Measurements from ENCODE around the gene HIPK1.
A peak's percentile ranks its signal among the peaks of the same experiment; 100 is the strongest.
"Not testable (repeated sequence)": the region's sequence is repeated elsewhere in the genome, so short reads cannot be mapped to it uniquely, and the experiment has no call there.

The HIPK1 gene

DNA sequence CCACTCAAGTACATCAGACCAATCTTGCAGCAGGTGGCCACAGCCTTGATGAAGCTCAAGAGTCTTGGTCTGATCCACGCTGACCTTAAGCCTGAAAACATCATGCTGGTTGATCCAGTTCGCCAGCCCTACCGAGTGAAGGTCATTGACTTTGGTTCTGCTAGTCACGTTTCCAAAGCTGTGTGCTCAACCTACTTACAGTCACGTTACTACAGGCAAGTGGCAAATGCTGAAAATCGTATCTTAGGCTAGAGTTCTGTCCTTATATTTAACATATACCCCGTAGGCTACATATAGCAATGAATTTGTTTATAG, 12.1 kb downstream of the HIPK1 start:
- H3K27ac Mint-ChIP-seq, result peak overlapping the region; percentile 78 to 95
- no peaks in the 10 kb centered on the region for H3K9me3 Mint-ChIP-seq
- H3K4me1 Mint-ChIP-seq (ENCODE audit: low read depth in 2 of 2), result peaks cover 49 to 69% of the 10 kb centered on the region in 2 donors
- peak overlapping the region; percentile 75 to 79 for H3K4me3 Mint-ChIP-seq
- no peak for DNase-seq
- ATAC-seq (replicated peaks), result no peak
- no peaks in the 10 kb centered on the region for H3K27me3 Mint-ChIP-seq
- peaks cover 67% of the 10 kb centered on the region for H3K36me3 Mint-ChIP-seq (ENCODE audit: insufficient read depth)

DNA sequence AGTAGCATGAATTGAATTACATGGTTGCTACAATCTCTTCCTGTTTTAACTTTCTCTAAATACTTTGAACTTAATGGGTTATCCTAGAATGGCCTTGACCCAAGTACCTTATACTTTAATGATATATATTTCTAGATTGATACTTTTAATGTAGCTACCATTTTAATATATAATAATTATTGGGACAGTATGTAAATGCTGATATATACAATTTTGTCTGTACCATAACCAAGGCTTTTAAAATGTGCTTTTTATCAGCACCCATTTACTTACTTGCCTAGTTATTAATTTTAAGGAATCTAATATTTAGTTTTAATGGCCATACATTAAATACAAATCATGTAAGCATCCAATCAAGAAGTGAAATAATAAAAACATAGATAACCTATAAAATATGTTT, 13.4 kb downstream of the HIPK1 start:
- DNase-seq (no peak), ATAC-seq (replicated peaks) (no peak)
- peak overlapping the region in 1 of 2 donors; percentile 20 for H3K4me3 Mint-ChIP-seq
- H3K4me1 Mint-ChIP-seq (ENCODE audit: low read depth in 2 of 2), result peaks cover 56 to 73% of the 10 kb centered on the region in 2 donors
- peaks cover 76% of the 10 kb centered on the region for H3K36me3 Mint-ChIP-seq (ENCODE audit: insufficient read depth)
- peak overlapping the region; percentile 50 to 88 for H3K27ac Mint-ChIP-seq
- H3K9me3 Mint-ChIP-seq, result no peaks in the 10 kb centered on the region
- H3K27me3 Mint-ChIP-seq, result no peaks in the 10 kb centered on the region

DNA sequence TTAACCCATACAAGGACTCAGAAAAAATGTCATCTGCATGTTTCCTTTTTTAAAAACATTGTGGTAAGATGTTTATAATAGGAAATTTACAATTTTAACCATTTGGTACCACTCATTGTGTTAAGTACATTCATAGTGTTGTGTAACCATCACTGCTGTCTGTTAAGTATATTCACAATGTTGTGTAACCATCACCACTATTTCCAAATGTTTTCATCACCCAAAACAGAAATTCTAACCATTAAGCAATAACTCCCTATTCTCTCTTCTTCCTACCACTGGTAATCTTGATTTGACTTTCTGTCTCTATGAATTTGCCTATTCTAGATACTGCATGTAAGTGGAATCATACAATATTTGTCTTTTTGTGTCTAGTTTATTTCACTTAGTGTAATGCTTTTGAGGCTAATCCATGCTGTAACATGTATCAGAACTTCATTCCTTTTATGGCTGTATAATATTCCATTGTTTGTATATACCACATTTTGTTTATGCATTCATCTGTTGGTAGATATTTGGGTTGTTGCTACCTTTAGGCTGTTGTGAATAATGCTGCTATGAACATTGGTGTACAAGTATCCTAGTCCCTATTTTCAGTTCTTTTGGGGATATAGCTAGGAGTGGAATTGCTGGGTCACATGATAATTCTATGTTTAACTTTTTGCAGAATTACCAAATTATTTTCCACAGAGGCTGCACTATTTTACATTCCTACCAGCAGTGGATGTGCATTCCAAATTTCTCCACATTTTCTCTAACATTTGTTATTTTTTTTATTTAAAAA, 14.1 kb downstream of the HIPK1 start:
- H3K4me3 Mint-ChIP-seq, result peak overlapping the region in 1 of 2 donors; percentile 32
- DNase-seq, result no peak
- no peaks in the 10 kb centered on the region for H3K27me3 Mint-ChIP-seq
- peak overlapping the region in 1 of 2 donors; percentile 67 for H3K27ac Mint-ChIP-seq
- no peak for ATAC-seq (replicated peaks)
- H3K36me3 Mint-ChIP-seq (ENCODE audit: insufficient read depth), result peaks cover 74% of the 10 kb centered on the region
- H3K4me1 Mint-ChIP-seq (ENCODE audit: low read depth in 2 of 2), result peaks cover 55 to 73% of the 10 kb centered on the region in 2 donors
- H3K9me3 Mint-ChIP-seq, result no peaks in the 10 kb centered on the region

DNA sequence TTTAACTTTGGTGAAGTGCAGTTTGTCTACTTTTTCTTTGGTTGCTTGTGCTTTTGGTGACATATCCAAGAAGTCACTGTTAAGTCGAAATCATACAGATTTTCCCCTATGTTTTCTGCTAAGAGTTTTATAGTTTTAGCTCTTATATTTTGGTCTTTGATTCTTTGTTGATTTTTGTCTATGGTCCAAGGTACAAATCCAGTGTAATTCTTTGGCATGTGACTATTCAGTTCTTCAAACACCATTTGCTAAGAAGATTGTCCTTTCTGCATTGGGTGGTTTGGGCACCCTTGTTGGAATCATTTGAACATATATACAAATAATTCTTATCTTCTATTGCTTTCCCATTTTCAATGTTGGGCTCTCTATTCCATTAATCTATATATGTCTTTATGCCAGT, 16.2 kb downstream of the HIPK1 start:
- Mint-ChIP-seq H3K9me3 (no peaks in the 10 kb centered on the region), H3K27me3 (no peaks in the 10 kb centered on the region), H3K27ac (peak overlapping the region; percentile 31 to 67), H3K4me1 (ENCODE audit: low read depth in 2 of 2) (peaks cover 50 to 65% of the 10 kb centered on the region in 2 donors), H3K36me3 (ENCODE audit: insufficient read depth) (peaks cover 80% of the 10 kb centered on the region), H3K4me3 (peak overlapping the region; percentile 29 to 64)
- DNase-seq (no peak), ATAC-seq (replicated peaks) (no peak)

DNA sequence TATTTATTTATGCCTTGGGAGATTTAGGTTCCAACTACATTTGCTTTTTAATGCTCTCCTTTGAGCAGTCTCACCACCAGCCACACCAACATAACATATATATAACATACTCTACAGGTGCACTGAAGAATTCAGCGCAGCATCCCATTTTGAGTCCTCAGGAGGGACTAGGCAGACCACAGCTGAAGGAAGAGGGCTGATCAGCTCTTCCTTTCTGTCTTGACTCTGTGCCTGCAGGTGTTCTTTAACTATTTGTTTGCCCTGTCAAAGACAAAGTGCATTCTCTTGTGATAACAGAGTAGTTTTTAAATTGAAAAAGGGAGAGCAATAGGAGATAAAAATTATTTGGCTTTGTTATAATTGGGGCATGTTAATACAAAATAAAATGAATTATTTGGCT, 17.0 kb downstream of the HIPK1 start:
- peaks cover 42 to 57% of the 10 kb centered on the region in 2 donors for H3K4me1 Mint-ChIP-seq (ENCODE audit: low read depth in 2 of 2)
- ATAC-seq (replicated peaks), result no peak
- peak overlapping the region; percentile 83 to 92 for H3K27ac Mint-ChIP-seq
- DNase-seq, result no peak
- H3K27me3 Mint-ChIP-seq, result no peaks in the 10 kb centered on the region
- peak overlapping the region; percentile 62 to 64 for H3K4me3 Mint-ChIP-seq
- no peaks in the 10 kb centered on the region for H3K9me3 Mint-ChIP-seq
- H3K36me3 Mint-ChIP-seq (ENCODE audit: insufficient read depth), result peaks cover 80% of the 10 kb centered on the region

DNA sequence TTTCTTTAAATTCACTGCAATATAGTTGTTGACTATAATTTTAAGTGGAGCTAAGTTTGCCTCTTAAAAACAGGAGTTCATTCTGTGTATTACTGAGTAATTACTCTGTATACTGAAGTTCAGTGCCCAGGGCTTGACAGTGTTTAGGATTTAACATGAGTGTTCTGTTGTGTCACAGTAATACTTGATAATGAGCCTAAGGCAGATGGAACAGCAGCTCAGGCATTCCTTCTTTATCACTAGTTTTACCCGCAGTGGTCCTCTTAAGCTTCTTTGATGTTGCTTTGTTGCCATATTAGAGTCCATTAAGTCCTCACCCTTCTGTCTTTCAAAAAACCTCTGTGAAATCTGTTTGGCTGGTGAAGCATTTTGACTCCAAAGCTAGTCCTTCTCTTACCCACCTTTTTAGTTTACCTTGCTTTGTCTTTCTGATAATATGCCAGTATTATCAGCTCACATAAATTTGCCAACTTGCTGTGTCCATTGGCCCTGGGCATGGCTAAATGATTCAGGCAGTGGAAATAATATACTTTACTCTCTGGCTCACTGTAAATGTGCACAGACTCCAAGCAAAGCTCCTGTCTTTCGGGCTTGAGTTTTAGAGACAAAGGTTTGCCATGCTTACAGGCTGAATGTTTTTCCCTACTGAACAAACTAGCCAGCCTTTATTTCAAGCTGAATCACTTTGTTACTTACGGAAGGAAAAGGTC, 17.7 kb downstream of the HIPK1 start:
- no peaks in the 10 kb centered on the region for H3K27me3 Mint-ChIP-seq
- ATAC-seq (replicated peaks) (peak; percentile 30), DNase-seq (no peak)
- no peaks in the 10 kb centered on the region for H3K9me3 Mint-ChIP-seq
- peak overlapping the region; percentile 62 to 64 for H3K4me3 Mint-ChIP-seq
- H3K4me1 Mint-ChIP-seq (ENCODE audit: low read depth in 2 of 2), result peaks cover 42 to 62% of the 10 kb centered on the region in 2 donors
- peaks cover 76% of the 10 kb centered on the region for H3K36me3 Mint-ChIP-seq (ENCODE audit: insufficient read depth)
- H3K27ac Mint-ChIP-seq, result peak overlapping the region; percentile 92 to 93

DNA sequence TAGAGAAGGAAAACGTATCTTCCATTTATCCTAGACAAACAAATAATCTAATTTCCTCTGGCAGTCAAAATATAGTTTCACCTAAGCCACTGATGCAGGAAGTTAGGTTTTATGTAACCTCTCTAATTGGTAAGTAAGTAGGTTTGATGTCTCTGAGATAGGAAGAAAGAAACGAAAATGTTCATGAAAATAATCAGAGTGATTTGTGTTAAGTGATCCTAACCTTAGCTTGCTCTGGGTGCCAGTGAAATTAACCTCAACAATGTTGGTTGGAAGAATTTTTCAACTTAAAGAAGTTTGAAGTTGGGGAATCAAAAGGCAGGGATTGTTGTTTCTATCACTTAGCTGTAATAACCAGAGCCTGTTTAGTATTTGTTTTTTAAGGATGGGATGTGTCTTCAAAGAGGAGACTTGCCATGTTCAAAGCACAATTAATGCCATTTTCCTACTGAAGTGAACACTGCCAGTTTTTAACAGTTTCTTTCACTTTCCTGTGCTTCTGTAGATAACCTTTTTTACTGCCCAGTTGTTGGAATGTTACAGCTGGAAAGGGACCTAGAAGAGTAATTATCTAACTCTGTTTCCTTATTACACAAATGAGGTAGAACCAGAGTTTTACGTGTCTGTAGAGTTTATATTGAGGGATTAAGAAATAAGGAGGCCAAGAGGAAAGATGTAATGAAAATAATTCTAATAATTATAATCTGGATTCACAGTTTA, 18.4 kb downstream of the HIPK1 start:
- peaks cover 42 to 57% of the 10 kb centered on the region in 2 donors for H3K4me1 Mint-ChIP-seq (ENCODE audit: low read depth in 2 of 2)
- H3K27me3 Mint-ChIP-seq, result no peaks in the 10 kb centered on the region
- no peaks in the 10 kb centered on the region for H3K9me3 Mint-ChIP-seq
- ATAC-seq (replicated peaks), result peak; percentile 67
- peak overlapping the region; percentile 92 to 93 for H3K27ac Mint-ChIP-seq
- peaks cover 79% of the 10 kb centered on the region for H3K36me3 Mint-ChIP-seq (ENCODE audit: insufficient read depth)
- H3K4me3 Mint-ChIP-seq, result peak overlapping the region; percentile 62 to 64
- DNase-seq, result no peak

DNA sequence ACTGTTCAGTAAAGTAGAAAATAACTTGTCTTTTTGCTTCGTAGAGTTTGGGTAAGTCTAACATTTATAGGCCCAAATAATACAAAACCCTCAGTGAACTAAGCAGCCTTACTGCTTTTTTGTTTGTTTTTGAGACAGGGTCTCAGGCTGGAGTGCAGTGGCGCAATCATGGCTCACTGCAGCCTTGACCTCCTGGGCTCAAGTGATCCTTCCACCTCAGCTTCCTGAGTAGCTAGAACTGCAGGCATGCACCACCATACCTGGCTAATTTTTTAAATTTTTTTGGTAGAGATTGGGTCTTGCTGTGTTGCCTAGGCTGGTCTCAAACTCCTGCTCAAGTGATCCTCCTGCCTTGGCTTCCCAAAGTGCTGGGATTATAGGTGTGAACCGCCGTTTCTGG, 19.0 kb downstream of the HIPK1 start:
- not testable (repeated sequence) for ATAC-seq (replicated peaks); H3K27me3 Mint-ChIP-seq; DNase-seq; H3K9me3 Mint-ChIP-seq
- Mint-ChIP-seq H3K4me3 (peak overlapping the region; percentile 38 to 64), H3K36me3 (ENCODE audit: insufficient read depth) (peaks cover 79% of the 10 kb centered on the region), H3K4me1 (ENCODE audit: low read depth in 2 of 2) (peaks cover 41 to 55% of the 10 kb centered on the region in 2 donors), H3K27ac (peak overlapping the region; percentile 92 to 93)

DNA sequence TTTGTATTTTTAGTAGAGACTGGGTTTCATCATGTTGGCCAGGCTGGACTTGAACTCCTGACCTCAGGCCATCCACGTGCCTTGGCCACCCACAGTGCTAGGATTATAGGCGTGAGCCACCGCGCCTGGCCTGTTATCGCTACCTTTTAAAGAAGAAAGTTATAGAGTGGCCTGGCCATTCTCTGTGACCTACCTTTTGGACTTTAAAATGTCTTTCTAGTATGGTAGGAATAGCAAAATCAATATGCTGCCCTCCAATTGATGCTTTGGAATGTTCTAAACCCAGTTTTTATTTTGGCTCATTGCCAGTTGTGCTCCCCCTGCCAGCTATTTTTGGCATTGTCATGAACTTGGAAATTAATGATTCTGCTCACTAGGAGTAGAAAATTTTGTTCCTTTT, 19.9 kb downstream of the HIPK1 start:
- ATAC-seq (replicated peaks), result no peak
- Mint-ChIP-seq H3K4me1 (ENCODE audit: low read depth in 2 of 2) (peaks cover 40 to 62% of the 10 kb centered on the region in 2 donors), H3K27ac (peak overlapping the region; percentile 77 to 92), H3K4me3 (peak overlapping the region in 1 of 2 donors; percentile 6), H3K27me3 (no peaks in the 10 kb centered on the region), H3K36me3 (ENCODE audit: insufficient read depth) (peaks cover 81% of the 10 kb centered on the region), H3K9me3 (no peaks in the 10 kb centered on the region)
- DNase-seq, result peak in 1 of 3 experiments; percentile 30

DNA sequence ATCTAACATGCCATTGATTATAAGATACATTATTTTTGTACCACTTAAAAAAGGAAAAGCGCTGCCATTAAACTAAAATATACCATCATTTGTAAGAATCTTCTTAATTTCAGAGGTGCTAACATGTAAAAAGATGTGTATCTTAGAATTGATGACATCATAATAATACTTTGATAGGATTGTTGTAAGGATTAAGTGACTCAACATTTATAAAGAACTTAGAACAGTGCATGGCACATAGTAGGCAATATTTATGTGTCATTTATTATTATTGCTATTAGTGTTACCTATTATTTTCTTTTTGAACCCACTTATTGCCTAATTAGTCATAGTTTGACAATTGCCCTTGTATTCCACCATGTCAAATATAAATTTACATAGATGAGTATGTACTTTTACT, 21.8 kb downstream of the HIPK1 start:
- H3K4me1 Mint-ChIP-seq (ENCODE audit: low read depth in 2 of 2), result peaks cover 33 to 53% of the 10 kb centered on the region in 2 donors
- H3K27ac Mint-ChIP-seq, result peak overlapping the region in 1 of 2 donors; percentile 62
- no peak for DNase-seq
- no peaks in the 10 kb centered on the region for H3K9me3 Mint-ChIP-seq
- no peak overlapping the region for H3K4me3 Mint-ChIP-seq
- H3K36me3 Mint-ChIP-seq (ENCODE audit: insufficient read depth), result peaks cover 81% of the 10 kb centered on the region
- no peaks in the 10 kb centered on the region for H3K27me3 Mint-ChIP-seq
- no peak for ATAC-seq (replicated peaks)

DNA sequence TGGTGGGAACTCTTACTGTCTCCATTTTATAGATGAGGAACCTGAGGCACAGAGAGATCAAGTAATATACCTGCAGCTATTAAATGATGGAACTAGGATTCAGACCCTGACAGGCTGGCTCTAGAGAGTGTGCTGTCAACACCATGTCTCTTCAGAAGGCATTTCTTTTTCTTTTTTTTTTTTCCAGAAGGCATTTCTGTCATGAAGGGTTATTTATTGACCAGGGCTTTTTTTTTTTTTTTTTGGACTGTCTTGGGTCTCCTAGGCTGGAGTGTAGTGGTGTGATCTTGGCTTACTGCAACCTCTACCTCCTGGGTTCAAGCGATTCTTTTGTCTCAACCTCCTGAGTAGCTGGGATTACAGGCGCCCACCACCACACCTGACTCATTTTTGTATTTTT, 22.6 kb downstream of the HIPK1 start:
- DNase-seq (no peak), ATAC-seq (replicated peaks) (no peak)
- no peaks in the 10 kb centered on the region for H3K9me3 Mint-ChIP-seq
- H3K27me3 Mint-ChIP-seq, result no peaks in the 10 kb centered on the region
- H3K4me1 Mint-ChIP-seq (ENCODE audit: low read depth in 2 of 2), result peaks cover 27 to 48% of the 10 kb centered on the region in 2 donors
- H3K4me3 Mint-ChIP-seq, result no peak overlapping the region
- peaks cover 81% of the 10 kb centered on the region for H3K36me3 Mint-ChIP-seq (ENCODE audit: insufficient read depth)
- peak overlapping the region; percentile 10 to 62 for H3K27ac Mint-ChIP-seq

DNA sequence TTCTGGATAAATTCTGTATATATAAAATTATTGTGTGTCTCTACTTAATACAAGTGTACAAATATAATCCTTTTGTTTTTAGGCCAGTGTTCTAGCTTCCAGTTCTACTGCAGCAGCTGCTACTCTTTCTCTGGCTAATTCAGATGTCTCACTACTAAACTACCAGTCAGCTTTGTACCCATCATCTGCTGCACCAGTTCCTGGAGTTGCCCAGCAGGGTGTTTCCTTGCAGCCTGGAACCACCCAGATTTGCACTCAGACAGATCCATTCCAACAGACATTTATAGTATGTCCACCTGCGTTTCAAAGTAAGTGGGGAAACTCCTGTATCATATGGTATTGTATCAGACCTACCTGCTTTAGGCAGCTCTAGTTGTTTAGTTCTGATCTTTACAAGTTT, 28.9 kb downstream of the HIPK1 start:
- Mint-ChIP-seq H3K27me3 (no peaks in the 10 kb centered on the region), H3K9me3 (no peaks in the 10 kb centered on the region), H3K36me3 (ENCODE audit: insufficient read depth) (peaks cover 96% of the 10 kb centered on the region), H3K4me1 (ENCODE audit: low read depth in 2 of 2) (peaks cover 6 to 25% of the 10 kb centered on the region in 2 donors), H3K4me3 (no peak overlapping the region), H3K27ac (no peak overlapping the region)
- DNase-seq (no peak), ATAC-seq (replicated peaks) (no peak)

DNA sequence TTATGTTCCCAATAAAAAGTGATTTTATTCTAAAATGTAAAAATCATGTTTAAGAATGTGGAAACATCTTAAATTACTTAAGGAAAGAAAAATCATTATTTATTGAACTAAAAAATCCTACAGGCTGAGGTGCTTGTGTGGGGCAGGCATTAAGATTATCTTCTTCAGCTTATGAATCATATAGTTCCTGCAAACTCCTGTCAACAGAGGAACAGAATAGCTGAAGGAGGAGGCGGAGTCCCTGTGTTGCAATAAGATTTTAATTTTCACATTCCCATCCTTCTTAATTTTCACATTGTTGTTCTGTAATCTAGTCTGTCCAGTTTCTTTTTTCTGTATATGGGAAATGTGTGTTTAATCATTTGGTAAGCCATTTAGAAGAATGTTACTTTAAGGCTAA, 29.6 kb downstream of the HIPK1 start:
- peak overlapping the region in 1 of 2 donors; percentile 19 for H3K4me3 Mint-ChIP-seq
- no peaks in the 10 kb centered on the region for H3K27me3 Mint-ChIP-seq
- H3K27ac Mint-ChIP-seq, result peak overlapping the region; percentile 61 to 67
- ATAC-seq (replicated peaks) (no peak), DNase-seq (no peak)
- no peaks in the 10 kb centered on the region for H3K9me3 Mint-ChIP-seq
- H3K4me1 Mint-ChIP-seq (ENCODE audit: low read depth in 2 of 2), result peaks cover 9 to 28% of the 10 kb centered on the region in 2 donors
- H3K36me3 Mint-ChIP-seq (ENCODE audit: insufficient read depth), result peaks cover 97% of the 10 kb centered on the region

Measured in effector memory CD8-positive, alpha-beta T cell (primary cell).